HG02938 (cell line): Measurements from ENCODE around the gene RASGRF1.

Experiments
- ATAC-seq: cut with Tn5 transposase; IDR thresholded peaks from one replicate; pipeline ENCODE4 v1.9.1; 2021; ENCODE audit warnings: mild to moderate bottlenecking, moderate library complexity; ENCODE audit not compliant: unreplicated experiment

Gene RASGRF1

GRCh38 chr15:79099692-79100091, 9.1 kb upstream of the RASGRF1 start:
- ATAC-seq, result no peak

- no peak for ATAC-seq
These were observed 4.0 kb upstream of the RASGRF1 start for GRCh38 chr15:79094611-79095021.

- no peak for ATAC-seq
These were observed 2.9 kb upstream of the RASGRF1 start for GRCh38 chr15:79093352-79093935.

GRCh38 chr15:79092382-79092781, 1.8 kb upstream of the RASGRF1 start:
- no peak for ATAC-seq

- no peak for ATAC-seq
These were observed 756 bp upstream of the RASGRF1 start for GRCh38 chr15:79091204-79091867.

GRCh38 chr15:79089890-79090486, 592 bp downstream of the RASGRF1 start:
- no peak for ATAC-seq

- ATAC-seq, result no peak
These were observed 1.2 kb downstream of the RASGRF1 start for GRCh38 chr15:79089331-79089889.

- no peak for ATAC-seq
These were observed 2.0 kb downstream of the RASGRF1 start for GRCh38 chr15:79088426-79089205.

GRCh38 chr15:79086814-79087213, 3.8 kb downstream of the RASGRF1 start:
- no peak for ATAC-seq

- ATAC-seq, result no peak
These were observed 6.1 kb downstream of the RASGRF1 start for GRCh38 chr15:79084308-79084968.

- no peak for ATAC-seq
These were observed 7.4 kb downstream of the RASGRF1 start for GRCh38 chr15:79083154-79083553.

- no peak for ATAC-seq
These were observed 8.1 kb downstream of the RASGRF1 start for GRCh38 chr15:79082363-79083070.

GRCh38 chr15:79078763-79079410, 11.7 kb downstream of the RASGRF1 start:
- ATAC-seq, result no peak

GRCh38 chr15:79078003-79078402, 12.6 kb downstream of the RASGRF1 start:
- ATAC-seq, result no peak

GRCh38 chr15:79076661-79077060, 13.9 kb downstream of the RASGRF1 start:
- no peak for ATAC-seq

GRCh38 chr15:79075256-79075655, 15.3 kb downstream of the RASGRF1 start:
- no peak for ATAC-seq

GRCh38 chr15:79073336-79073735, 17.2 kb downstream of the RASGRF1 start:
- ATAC-seq, result no peak

GRCh38 chr15:79071901-79072300, 18.7 kb downstream of the RASGRF1 start:
- no peak for ATAC-seq

GRCh38 chr15:79068790-79069189, 21.8 kb downstream of the RASGRF1 start:
- ATAC-seq, result no peak

- no peak for ATAC-seq
These were observed 22.6 kb downstream of the RASGRF1 start for GRCh38 chr15:79067969-79068368.
